A549 treated with ZK216348 at 1 μM for 4 hours (cell line): ENCODE data around the gene TMEM132C. TPM values are rescaled to one million over a fixed set of nuclear protein-coding genes. Genes with fewer than 3 reads are reported as not detected.

Source experiments
- total RNA-seq: library from RNA; stranded (reverse); fragments of 200-300 nt; extraction: Qiagen RNA extraction; gene quantifications from 5 replicates; pipeline ENCODE4 v1.2.3, GENCODE V29; 2022; ENCODE audit warnings: low read depth

TMEM132C gene
- total RNA-seq = not detected in 5 replicates

DNA sequence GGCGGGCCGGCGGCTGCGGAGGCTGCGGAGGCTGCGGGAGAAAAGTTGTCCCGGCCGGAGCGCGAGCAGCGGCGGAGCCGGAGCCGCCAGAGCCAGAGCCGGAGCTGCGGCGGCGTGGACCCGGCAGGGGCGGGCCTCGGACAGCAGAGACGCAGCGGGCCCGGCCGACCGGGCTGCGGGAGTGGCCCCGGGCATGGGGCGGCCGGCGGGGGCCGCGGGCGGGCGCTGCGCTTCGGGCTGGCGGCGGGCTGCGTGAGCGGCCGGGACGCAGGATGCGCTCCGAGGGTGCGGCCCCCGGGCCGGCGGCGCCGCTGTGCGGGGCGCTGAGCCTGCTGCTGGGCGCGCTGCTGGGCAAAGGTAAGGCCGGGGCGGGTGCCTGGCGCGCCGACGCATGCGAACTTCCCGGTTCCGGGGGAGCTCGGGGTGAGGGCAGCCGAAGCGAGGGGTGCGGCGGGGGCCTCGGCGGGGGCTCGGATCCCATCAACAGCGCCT is at the start of gene TMEM132C:
TSS of gene TMEM132C (plus strand) at position 40 of the 492 bp plus-strand sequence. CDS start at position 273, 233 bp downstream.

